Chondrocyte (in vitro differentiated cells): ENCODE data around the gene NDEL1. TPM values are rescaled to one million over a fixed set of nuclear protein-coding genes. Genes with fewer than 3 reads are reported as not detected.

Source experiments
- DNase-seq: peaks from one replicate; pipeline ENCODE4 v3.0.0; 2021; ENCODE audit warnings: mixed read lengths, low spot score
- H3K27ac Mint-ChIP-seq: one replicate; pipeline ENCODE4 v1.8.0; 2021; ENCODE audit warnings: mild to moderate bottlenecking, moderate library complexity, mixed read lengths; ENCODE audit not compliant: unreplicated experiment
- H3K27me3 Mint-ChIP-seq: 2 replicates; pipeline ENCODE4 v1.8.0; 2021; ENCODE audit warnings: low read depth, mixed read lengths
- H3K36me3 Mint-ChIP-seq: 2 replicates; pipeline ENCODE4 v1.8.0; 2021; ENCODE audit warnings: low read depth, mixed read lengths
- H3K4me1 Mint-ChIP-seq: 2 replicates; pipeline ENCODE4 v1.8.0; 2021; ENCODE audit warnings: low read depth, mild to moderate bottlenecking, mixed read lengths
- H3K4me3 Mint-ChIP-seq: one replicate; pipeline ENCODE4 v1.8.0; 2021; ENCODE audit warnings: mild to moderate bottlenecking, moderate library complexity, mixed read lengths; ENCODE audit not compliant: unreplicated experiment
- H3K9me3 Mint-ChIP-seq: 2 replicates; pipeline ENCODE4 v1.8.0; 2021; ENCODE audit warnings: low read depth, mixed read lengths
- CTCF ChIP-seq: fragments of 200-600 bp; sonication (generic); IDR thresholded peaks from 2 replicates; pipeline ENCODE4 v1.5.0; 2021; ENCODE audit warnings: antibody characterized with exemption, mild to moderate bottlenecking, moderate library complexity
- total RNA-seq: library from RNA; stranded (reverse); gene quantifications from 3 replicates; pipeline ENCODE4 v1.2.1, GENCODE V29; 2021

NDEL1 gene
- total RNA-seq, 1 donor from 2014 or later, result 112 TPM

GRCh38 chr17:8469964-8470363, 34.3 kb downstream of the NDEL1 start:
- no peak for TF ChIP-seq CTCF
- Mint-ChIP-seq H3K4me3 (no peak overlapping the region), H3K9me3 (no peaks in the 10 kb centered on the region), H3K27me3 (no peaks in the 10 kb centered on the region), H3K27ac (peak overlapping the region; percentile 59), H3K36me3 (peaks cover 34% of the 10 kb centered on the region), H3K4me1 (peaks cover 21% of the 10 kb centered on the region)
- DNase-seq, result no peak

GRCh38 chr17:8470447-8471047, 34.9 kb downstream of the NDEL1 start:
- Mint-ChIP-seq H3K9me3 (no peaks in the 10 kb centered on the region), H3K27ac (peak overlapping the region; percentile 59), H3K4me1 (peaks cover 15% of the 10 kb centered on the region), H3K4me3 (no peak overlapping the region), H3K27me3 (no peaks in the 10 kb centered on the region), H3K36me3 (peaks cover 40% of the 10 kb centered on the region)
- DNase-seq, result no peak
- no peak for TF ChIP-seq CTCF

- H3K27ac Mint-ChIP-seq, result peak overlapping the region; percentile 45
- no peak for TF ChIP-seq CTCF
- H3K36me3 Mint-ChIP-seq, result peaks cover 42% of the 10 kb centered on the region
- no peak overlapping the region for H3K4me3 Mint-ChIP-seq
- no peaks in the 10 kb centered on the region for H3K4me1 Mint-ChIP-seq
- no peak for DNase-seq
- H3K9me3 Mint-ChIP-seq, result no peaks in the 10 kb centered on the region
- H3K27me3 Mint-ChIP-seq, result no peaks in the 10 kb centered on the region
Observed at GRCh38 chr17:8472663-8473062, 37.0 kb downstream of the NDEL1 start.

GRCh38 chr17:8473451-8474192, 37.9 kb downstream of the NDEL1 start:
- Mint-ChIP-seq H3K27ac (peak overlapping the region; percentile 54), H3K36me3 (peaks cover 40% of the 10 kb centered on the region), H3K4me1 (no peaks in the 10 kb centered on the region), H3K4me3 (no peak overlapping the region), H3K27me3 (no peaks in the 10 kb centered on the region), H3K9me3 (no peaks in the 10 kb centered on the region)
- no peak for DNase-seq
- TF ChIP-seq CTCF, result no peak

- peaks cover 46% of the 10 kb centered on the region for H3K36me3 Mint-ChIP-seq
- DNase-seq, result no peak
- peak overlapping the region; percentile 8 for H3K27ac Mint-ChIP-seq
- no peak for TF ChIP-seq CTCF
- H3K4me1 Mint-ChIP-seq, result no peaks in the 10 kb centered on the region
- no peak overlapping the region for H3K4me3 Mint-ChIP-seq
- H3K9me3 Mint-ChIP-seq, result no peaks in the 10 kb centered on the region
- no peaks in the 10 kb centered on the region for H3K27me3 Mint-ChIP-seq
Observed at GRCh38 chr17:8474826-8475225, 39.1 kb downstream of the NDEL1 start.
